SK-N-SH (cell line): Measurements from ENCODE around the gene FCSK.

ENCODE experiments used
- GABPA ChIP-seq: IDR thresholded peaks from 2 replicates; pipeline ENCODE4 v1.4.0; 2012; ENCODE audit warnings: low read depth, mild to moderate bottlenecking
- TF ChIP-seq, protein P1 (sequence below): IDR thresholded peaks from 2 replicates; pipeline ENCODE4 v1.4.0; 2012; ENCODE audit warnings: low read depth
- TF ChIP-seq, protein P2 (sequence below): fragments of 200-600 bp; sonication (generic); IDR thresholded peaks from 2 replicates; pipeline ENCODE4 v1.6.1; 2017; ENCODE audit warnings: antibody characterized with exemption, mild to moderate bottlenecking, moderate library complexity

DNA sequence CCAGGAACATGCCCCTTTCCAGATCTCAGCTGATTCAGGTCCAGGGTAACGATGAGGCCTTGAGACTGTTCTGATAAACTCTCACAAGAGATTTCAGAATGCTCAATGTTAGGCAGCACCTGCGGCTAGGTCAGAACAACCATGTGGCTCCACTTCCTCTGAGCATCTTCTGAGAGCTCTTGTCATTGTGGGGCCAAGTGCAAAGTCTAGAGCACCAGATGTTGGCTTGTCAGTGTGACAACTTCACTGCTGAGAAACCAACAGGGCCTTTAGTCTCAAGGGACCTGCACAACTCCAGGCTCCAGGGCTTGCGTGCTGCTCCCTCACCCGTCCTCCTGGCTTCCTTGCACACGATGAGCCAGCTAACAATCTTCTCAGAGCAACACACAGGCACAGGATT lies 29.0 kb downstream of the FCSK start:
- TF ChIP-seq, protein P1, sequence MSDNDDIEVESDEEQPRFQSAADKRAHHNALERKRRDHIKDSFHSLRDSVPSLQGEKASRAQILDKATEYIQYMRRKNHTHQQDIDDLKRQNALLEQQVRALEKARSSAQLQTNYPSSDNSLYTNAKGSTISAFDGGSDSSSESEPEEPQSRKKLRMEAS: no peak
- TF ChIP-seq GABPA: no peak
- TF ChIP-seq, protein P2, sequence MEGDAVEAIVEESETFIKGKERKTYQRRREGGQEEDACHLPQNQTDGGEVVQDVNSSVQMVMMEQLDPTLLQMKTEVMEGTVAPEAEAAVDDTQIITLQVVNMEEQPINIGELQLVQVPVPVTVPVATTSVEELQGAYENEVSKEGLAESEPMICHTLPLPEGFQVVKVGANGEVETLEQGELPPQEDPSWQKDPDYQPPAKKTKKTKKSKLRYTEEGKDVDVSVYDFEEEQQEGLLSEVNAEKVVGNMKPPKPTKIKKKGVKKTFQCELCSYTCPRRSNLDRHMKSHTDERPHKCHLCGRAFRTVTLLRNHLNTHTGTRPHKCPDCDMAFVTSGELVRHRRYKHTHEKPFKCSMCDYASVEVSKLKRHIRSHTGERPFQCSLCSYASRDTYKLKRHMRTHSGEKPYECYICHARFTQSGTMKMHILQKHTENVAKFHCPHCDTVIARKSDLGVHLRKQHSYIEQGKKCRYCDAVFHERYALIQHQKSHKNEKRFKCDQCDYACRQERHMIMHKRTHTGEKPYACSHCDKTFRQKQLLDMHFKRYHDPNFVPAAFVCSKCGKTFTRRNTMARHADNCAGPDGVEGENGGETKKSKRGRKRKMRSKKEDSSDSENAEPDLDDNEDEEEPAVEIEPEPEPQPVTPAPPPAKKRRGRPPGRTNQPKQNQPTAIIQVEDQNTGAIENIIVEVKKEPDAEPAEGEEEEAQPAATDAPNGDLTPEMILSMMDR: no peak
